Occipital lobe (tissue), 2 donors: ENCODE data around the gene PKIB. TPM values are rescaled to one million over a fixed set of nuclear protein-coding genes. Genes with fewer than 3 reads are reported as not detected.
"Not testable (repeated sequence)": the region's sequence is repeated elsewhere in the genome, so short reads cannot be mapped to it uniquely, and the experiment has no call there.

Experiments
- DNase-seq: peaks from one replicate; lab custom pipeline; 2025; lab: John Stamatoyannopoulos, UW
- total RNA-seq: library from RNA; depleted of rRNA; stranded (reverse); fragments of >200 nt; gene quantifications from one replicate; pipeline ENCODE4 v1.2.3, GENCODE V29; 2014

Gene PKIB
- total RNA-seq, 1 donor from 2014 or later, result 1.7 TPM

- no peak for DNase-seq
Observed at GRCh38 chr6:122620902-122621301, 10.7 kb downstream of the PKIB start.

- no peak for DNase-seq
Observed at GRCh38 chr6:122621638-122622037, 11.4 kb downstream of the PKIB start.

GRCh38 chr6:122622479-122622878 is 12.3 kb downstream of the PKIB start:
- no peak for DNase-seq

- DNase-seq, result no peak
Observed at GRCh38 chr6:122623279-122623678, 13.1 kb downstream of the PKIB start.

GRCh38 chr6:122624853-122625252 is 14.6 kb downstream of the PKIB start:
- DNase-seq, result no peak

GRCh38 chr6:122628714-122629113 is 18.5 kb downstream of the PKIB start:
- DNase-seq, result no peak

GRCh38 chr6:122631571-122632249 is 21.5 kb downstream of the PKIB start:
- no peak for DNase-seq

GRCh38 chr6:122640366-122640765 is 30.2 kb downstream of the PKIB start:
- no peak for DNase-seq

- DNase-seq, result no peak
Observed at GRCh38 chr6:122641819-122642218, 31.6 kb downstream of the PKIB start.

GRCh38 chr6:122642604-122643003 is 32.4 kb downstream of the PKIB start:
- DNase-seq, result not testable (repeated sequence)

GRCh38 chr6:122645256-122645655 is 35.1 kb downstream of the PKIB start:
- DNase-seq, result no peak

GRCh38 chr6:122647765-122648164 is 37.6 kb downstream of the PKIB start:
- no peak for DNase-seq

GRCh38 chr6:122648726-122649125 is 38.5 kb downstream of the PKIB start:
- DNase-seq, result no peak

- DNase-seq, result no peak
Observed at GRCh38 chr6:122649701-122650100, 39.5 kb downstream of the PKIB start.

GRCh38 chr6:122650403-122650802 is 40.2 kb downstream of the PKIB start:
- no peak for DNase-seq

GRCh38 chr6:122651031-122651430 is 40.8 kb downstream of the PKIB start:
- no peak for DNase-seq

GRCh38 chr6:122651604-122652003 is 41.4 kb downstream of the PKIB start:
- DNase-seq, result no peak

- no peak for DNase-seq
Observed at GRCh38 chr6:122652431-122652830, 42.2 kb downstream of the PKIB start.

- DNase-seq, result no peak
Observed at GRCh38 chr6:122653094-122653493, 42.9 kb downstream of the PKIB start.

- DNase-seq, result no peak
Observed at GRCh38 chr6:122654012-122654411, 43.8 kb downstream of the PKIB start.

GRCh38 chr6:122657601-122658000 is 47.4 kb downstream of the PKIB start:
- no peak for DNase-seq

- DNase-seq, result no peak
Observed at GRCh38 chr6:122660296-122660695, 50.1 kb downstream of the PKIB start.

GRCh38 chr6:122663981-122664380 is 53.8 kb downstream of the PKIB start:
- DNase-seq, result no peak

GRCh38 chr6:122665929-122666328 is 55.7 kb downstream of the PKIB start:
- no peak for DNase-seq
